KMS-11 (cell line): ENCODE data around the gene MBIP.

Experiments used
- H2AFZ ChIP-seq: fragments of 200-600 bp; sonication (generic); 2 replicates; pipeline ENCODE4 v1.6.1; 2016; ENCODE audit warnings: antibody characterized with exemption, mixed run types, low read depth
- H3K27ac ChIP-seq: fragments of 200-600 bp; sonication (generic); 2 replicates; pipeline ENCODE4 v1.6.1; 2016; ENCODE audit warnings: mild to moderate bottlenecking, mixed run types
- H3K27me3 ChIP-seq: fragments of 200-600 bp; sonication (generic); 2 replicates; pipeline ENCODE4 v1.6.1; 2017; ENCODE audit warnings: mild to moderate bottlenecking, low read depth, mixed run types, moderate library complexity; ENCODE audit not compliant: insufficient read depth
- H3K36me3 ChIP-seq: fragments of 200-600 bp; sonication (generic); 2 replicates; pipeline ENCODE4 v1.6.1; 2017; ENCODE audit warnings: mild to moderate bottlenecking, mixed run types; ENCODE audit not compliant: insufficient read depth
- H3K4me1 ChIP-seq: fragments of 200-600 bp; sonication (generic); 2 replicates; pipeline ENCODE4 v1.6.1; 2016; ENCODE audit warnings: mild to moderate bottlenecking, low read depth, mixed run types; ENCODE audit not compliant: poor library complexity, severe bottlenecking
- H3K4me2 ChIP-seq: fragments of 200-600 bp; sonication (generic); 2 replicates; pipeline ENCODE4 v1.7.0; 2016; ENCODE audit warnings: mild to moderate bottlenecking, mixed run types
- H3K4me3 ChIP-seq: fragments of 200-600 bp; sonication (generic); IDR thresholded peaks from 2 replicates; pipeline ENCODE4 v1.6.1; 2017; ENCODE audit warnings: low read depth, low read length, mixed read lengths; ENCODE audit not compliant: insufficient read depth
- H3K79me2 ChIP-seq: fragments of 200-600 bp; sonication (generic); 2 replicates; pipeline ENCODE4 v1.6.1; 2016; ENCODE audit warnings: low read depth, mixed run types; ENCODE audit not compliant: insufficient read depth
- H3K9ac ChIP-seq: fragments of 200-600 bp; sonication (generic); 2 replicates; pipeline ENCODE4 v1.6.1; 2016; ENCODE audit warnings: mild to moderate bottlenecking, mixed run types
- H4K20me1 ChIP-seq: fragments of 200-600 bp; sonication (generic); 2 replicates; pipeline ENCODE4 v1.6.1; 2016; ENCODE audit warnings: mild to moderate bottlenecking, mixed run types; ENCODE audit not compliant: insufficient read depth
- TF ChIP-seq, protein P1 (sequence below): fragments of 200-600 bp; sonication (generic); conservative IDR thresholded peaks from 2 replicates; pipeline ENCODE4 v1.6.1; 2017; ENCODE audit warnings: low read depth, mild to moderate bottlenecking, antibody characterized with exemption, low read length, moderate library complexity, mixed read lengths

MBIP gene

GRCh38 chr14:36260970-36261640 is 59.3 kb downstream of the MBIP start:
- no peaks in the 10 kb centered on the region for H3K27me3 ChIP-seq
- H3K4me1 ChIP-seq = no peaks in the 10 kb centered on the region
- no peaks in the 10 kb centered on the region for H4K20me1 ChIP-seq
- H3K27ac ChIP-seq = no peak overlapping the region
- H3K36me3 ChIP-seq = no peaks in the 10 kb centered on the region
- TF ChIP-seq, protein P1, sequence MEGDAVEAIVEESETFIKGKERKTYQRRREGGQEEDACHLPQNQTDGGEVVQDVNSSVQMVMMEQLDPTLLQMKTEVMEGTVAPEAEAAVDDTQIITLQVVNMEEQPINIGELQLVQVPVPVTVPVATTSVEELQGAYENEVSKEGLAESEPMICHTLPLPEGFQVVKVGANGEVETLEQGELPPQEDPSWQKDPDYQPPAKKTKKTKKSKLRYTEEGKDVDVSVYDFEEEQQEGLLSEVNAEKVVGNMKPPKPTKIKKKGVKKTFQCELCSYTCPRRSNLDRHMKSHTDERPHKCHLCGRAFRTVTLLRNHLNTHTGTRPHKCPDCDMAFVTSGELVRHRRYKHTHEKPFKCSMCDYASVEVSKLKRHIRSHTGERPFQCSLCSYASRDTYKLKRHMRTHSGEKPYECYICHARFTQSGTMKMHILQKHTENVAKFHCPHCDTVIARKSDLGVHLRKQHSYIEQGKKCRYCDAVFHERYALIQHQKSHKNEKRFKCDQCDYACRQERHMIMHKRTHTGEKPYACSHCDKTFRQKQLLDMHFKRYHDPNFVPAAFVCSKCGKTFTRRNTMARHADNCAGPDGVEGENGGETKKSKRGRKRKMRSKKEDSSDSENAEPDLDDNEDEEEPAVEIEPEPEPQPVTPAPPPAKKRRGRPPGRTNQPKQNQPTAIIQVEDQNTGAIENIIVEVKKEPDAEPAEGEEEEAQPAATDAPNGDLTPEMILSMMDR = no peak
- no peak overlapping the region for H3K4me3 ChIP-seq
- no peaks in the 10 kb centered on the region for H3K79me2 ChIP-seq
- H3K4me2 ChIP-seq = no peak overlapping the region
- no peak overlapping the region for H2AFZ ChIP-seq
- no peak overlapping the region for H3K9ac ChIP-seq

DNA sequence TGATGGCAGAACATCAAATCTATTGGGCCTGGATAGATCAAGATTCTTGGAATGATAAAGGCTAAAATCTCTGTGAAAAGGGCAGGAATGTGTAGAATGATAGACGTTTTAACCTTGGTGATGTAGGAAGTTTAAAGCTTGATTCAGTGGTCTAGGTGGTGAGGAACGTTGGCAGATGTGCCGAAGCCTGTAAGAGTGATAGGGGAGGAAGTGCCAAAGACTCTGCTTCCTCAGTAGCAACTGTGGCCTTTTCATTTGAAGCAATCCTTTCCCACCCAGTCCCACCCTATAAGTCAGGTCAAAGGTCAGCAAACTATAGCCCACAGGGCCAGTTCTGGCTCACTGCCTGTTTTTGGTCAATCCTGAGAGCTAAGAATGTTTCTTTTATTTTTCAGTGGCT is 62.2 kb downstream of the MBIP start:
- no peaks in the 10 kb centered on the region for H3K4me1 ChIP-seq
- no peak overlapping the region for H3K4me3 ChIP-seq
- H3K27ac ChIP-seq = no peak overlapping the region
- no peak overlapping the region for H3K9ac ChIP-seq
- TF ChIP-seq, protein P1 = no peak
- no peak overlapping the region for H2AFZ ChIP-seq
- H3K27me3 ChIP-seq = no peaks in the 10 kb centered on the region
- H3K36me3 ChIP-seq = no peaks in the 10 kb centered on the region
- no peaks in the 10 kb centered on the region for H4K20me1 ChIP-seq
- no peaks in the 10 kb centered on the region for H3K79me2 ChIP-seq
- no peak overlapping the region for H3K4me2 ChIP-seq

DNA sequence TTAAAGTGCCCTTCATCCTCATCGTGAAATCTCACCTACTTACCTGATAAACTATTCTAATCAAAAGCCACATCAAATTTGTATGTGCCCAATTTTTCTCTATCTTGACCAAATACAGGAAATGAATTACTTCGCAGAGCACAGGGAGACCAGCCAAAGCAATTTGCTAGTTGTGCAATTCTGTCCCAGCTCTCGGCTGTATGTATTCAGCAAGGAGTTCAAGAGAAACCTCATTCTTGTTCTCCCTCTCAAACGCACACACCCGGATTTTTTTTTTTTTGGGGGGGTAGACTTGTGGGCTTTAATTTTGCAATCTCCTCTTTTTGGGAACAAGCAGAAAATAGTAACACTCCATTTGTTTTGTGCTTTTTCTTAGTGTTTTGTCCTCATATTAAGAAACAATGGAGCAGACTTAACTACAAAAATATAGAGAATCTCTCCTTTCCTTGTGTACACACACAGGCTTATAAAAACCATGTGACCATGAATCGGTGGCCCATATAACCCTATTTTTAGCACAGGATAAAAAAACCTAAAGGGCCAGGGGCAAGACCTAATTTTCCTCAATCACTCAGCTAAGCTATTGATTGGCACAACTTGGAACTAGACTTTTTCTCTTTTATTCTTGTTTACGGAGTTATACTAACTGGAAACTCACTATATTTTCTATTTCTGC is 64.2 kb downstream of the MBIP start:
- Histone ChIP-seq H3K36me3 (no peaks in the 10 kb centered on the region), H3K4me2 (no peak overlapping the region), H3K4me1 (no peaks in the 10 kb centered on the region), H3K27ac (no peak overlapping the region), H2AFZ (no peak overlapping the region), H3K79me2 (no peaks in the 10 kb centered on the region), H3K9ac (no peak overlapping the region), H4K20me1 (no peaks in the 10 kb centered on the region), H3K4me3 (no peak overlapping the region), H3K27me3 (no peaks in the 10 kb centered on the region)
- TF ChIP-seq, protein P1 = no peak

GRCh38 chr14:36254020-36254624 is 66.3 kb downstream of the MBIP start:
- H2AFZ ChIP-seq = no peak overlapping the region
- no peaks in the 10 kb centered on the region for H4K20me1 ChIP-seq
- no peaks in the 10 kb centered on the region for H3K4me1 ChIP-seq
- no peak overlapping the region for H3K9ac ChIP-seq
- H3K4me3 ChIP-seq = no peak overlapping the region
- TF ChIP-seq, protein P1 = no peak
- no peaks in the 10 kb centered on the region for H3K36me3 ChIP-seq
- H3K4me2 ChIP-seq = no peak overlapping the region
- no peak overlapping the region for H3K27ac ChIP-seq
- H3K27me3 ChIP-seq = no peaks in the 10 kb centered on the region
- no peaks in the 10 kb centered on the region for H3K79me2 ChIP-seq
